HG02623 (cell line): ENCODE results near the gene RUNX3.

ENCODE experiments used
- ATAC-seq: cut with Tn5 transposase; IDR thresholded peaks from one replicate; pipeline ENCODE4 v1.9.1; 2021; ENCODE audit warnings: moderate library complexity; ENCODE audit not compliant: unreplicated experiment

RUNX3 gene

DNA sequence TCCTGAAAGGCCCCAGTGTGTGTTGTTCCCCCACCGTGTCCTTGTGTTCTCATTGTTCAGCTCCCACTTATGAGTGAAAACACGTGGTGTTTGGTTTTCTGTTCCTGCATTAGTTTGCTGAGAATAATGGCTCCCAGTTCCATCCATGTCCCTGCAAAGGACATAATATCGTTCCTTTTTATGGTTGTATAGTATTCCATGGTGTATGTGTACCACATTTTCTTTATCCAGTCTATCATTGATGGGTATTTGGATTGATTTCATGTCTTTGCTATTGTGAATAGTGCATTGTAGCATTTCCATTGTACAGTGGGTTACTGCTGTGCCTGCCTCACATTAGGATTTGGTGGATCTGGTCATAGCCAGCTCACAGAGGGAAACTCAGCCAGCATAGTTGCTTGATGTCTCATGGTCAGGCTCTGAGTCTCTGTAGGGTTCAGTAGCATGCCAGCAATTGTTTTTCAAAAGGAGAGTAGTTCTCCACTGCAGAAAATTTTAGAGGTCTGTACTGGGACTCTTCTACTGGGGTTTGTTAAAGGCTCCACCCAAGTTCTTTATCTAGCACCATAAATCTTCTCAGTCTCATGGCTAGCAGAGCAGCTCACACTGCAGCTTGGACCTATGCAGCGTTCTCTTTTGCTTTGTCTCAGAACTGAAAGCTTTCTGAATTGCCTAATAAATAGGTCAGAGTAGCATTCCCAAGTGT is 41.0 kb downstream of the RUNX3 start:
- no peak for ATAC-seq

DNA sequence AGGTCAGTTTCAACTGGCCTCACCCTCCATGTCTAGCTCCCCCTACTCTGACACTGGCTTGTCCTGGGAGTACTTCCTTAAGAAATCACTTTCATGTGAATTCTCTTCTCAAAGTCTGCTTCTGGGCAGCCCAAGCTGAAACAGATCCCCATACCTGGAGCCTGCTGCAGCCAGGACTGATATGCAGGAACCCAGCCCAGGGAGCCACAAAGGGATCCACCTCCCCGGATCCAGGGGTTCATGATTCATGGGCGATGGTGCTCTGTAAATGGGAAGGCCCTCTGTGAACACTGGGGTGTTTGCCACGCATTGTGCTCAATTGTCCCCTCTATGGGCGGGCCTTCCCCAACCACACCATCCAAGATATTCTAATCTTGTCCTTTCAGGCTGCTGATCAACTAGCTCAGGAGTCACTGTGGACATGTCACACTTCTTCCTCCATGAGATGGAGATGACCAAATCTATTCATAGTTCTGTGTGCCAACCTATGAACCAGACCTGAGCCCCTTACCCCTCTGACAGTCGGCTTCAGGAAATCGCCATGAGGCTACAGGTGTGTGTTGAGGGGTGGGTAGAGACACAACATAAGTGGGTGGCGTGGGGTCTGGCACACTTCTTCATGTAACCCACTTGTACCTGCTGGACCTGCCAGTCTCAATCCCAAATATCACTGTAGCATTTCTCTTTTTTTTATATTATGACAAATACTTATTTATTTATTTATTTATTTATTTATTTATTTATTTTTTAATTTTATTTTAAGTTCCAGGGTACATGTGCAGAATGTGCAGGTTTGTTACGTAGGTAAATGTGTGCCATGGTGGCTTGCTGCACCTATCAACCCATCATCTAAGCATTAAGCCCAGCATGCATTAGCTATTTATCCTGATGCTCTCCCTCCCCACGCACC is 41.8 kb downstream of the RUNX3 start:
- ATAC-seq: no peak

DNA sequence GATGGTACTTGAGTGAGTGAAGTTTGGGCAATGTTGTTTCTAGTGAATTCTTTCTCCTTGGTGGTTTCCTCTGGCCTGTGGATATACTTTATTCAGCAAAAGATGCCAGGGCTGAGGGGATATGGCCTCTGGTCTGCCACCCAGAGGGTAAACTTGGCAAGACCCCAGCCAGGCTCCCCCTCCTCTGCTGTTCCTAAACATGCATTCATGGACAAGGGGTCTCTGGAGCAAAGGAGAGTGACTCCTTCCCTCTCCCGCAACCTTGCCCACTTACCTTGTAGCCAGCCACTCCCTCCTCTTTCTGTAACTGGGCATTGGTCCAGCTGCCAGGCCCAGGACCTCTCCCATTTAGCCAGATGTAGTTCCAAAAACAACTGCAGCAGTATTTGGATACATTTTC is 43.8 kb downstream of the RUNX3 start:
- no peak for ATAC-seq

- ATAC-seq: no peak
Measured at GRCh38 chr1:24884751-24885150, 45.3 kb downstream of the RUNX3 start.

GRCh38 chr1:24881034-24881433 is 49.0 kb downstream of the RUNX3 start:
- ATAC-seq: no peak

GRCh38 chr1:24878775-24879742 is 51.0 kb downstream of the RUNX3 start:
- no peak for ATAC-seq

- ATAC-seq: no peak
Measured at GRCh38 chr1:24878045-24878444, 52.0 kb downstream of the RUNX3 start.

- no peak for ATAC-seq
Measured at GRCh38 chr1:24875991-24876506, 54.0 kb downstream of the RUNX3 start.

DNA sequence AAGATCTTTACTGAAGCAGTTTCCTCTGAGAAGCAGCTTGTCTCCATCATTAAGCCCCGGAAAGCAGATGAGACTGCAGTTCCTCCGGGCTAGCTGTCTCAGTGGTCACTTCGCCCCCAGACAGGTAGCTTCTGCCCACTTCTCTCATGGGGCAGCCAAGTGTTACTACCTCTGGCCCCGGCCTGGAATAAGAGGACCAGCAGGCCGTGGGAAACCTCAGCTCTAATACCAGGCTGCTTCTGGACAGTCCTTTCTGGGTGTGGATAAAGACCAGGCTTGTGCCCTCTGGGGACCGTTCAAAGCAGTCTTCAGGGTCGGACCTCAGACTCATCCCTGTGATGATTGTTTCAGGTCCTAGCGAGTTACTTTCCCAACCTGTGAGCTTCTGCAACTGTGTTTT is 54.8 kb downstream of the RUNX3 start:
- ATAC-seq: no peak

- no peak for ATAC-seq
Measured at GRCh38 chr1:24874611-24875234, 55.4 kb downstream of the RUNX3 start.

DNA sequence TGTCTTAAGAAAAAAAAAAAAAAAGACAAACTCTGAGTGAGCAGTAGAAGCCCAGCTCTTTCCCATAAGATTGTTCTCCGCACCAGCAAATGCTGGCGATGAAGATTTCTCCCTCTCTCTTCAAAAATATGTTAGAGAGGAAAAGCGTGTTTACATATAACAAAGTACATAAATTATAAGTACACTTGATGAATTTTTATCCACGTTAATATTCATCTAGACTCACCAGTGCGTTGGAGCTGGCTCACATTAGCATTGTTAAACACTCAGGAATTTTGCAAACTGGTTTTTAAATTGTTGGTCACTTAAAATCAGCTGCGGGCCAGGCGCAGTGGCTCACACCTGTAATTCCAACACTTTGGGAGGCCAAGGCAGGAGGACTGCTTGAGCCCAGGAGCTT is 56.0 kb downstream of the RUNX3 start:
- ATAC-seq: no peak

GRCh38 chr1:24873148-24873547 is 56.9 kb downstream of the RUNX3 start:
- no peak for ATAC-seq

DNA sequence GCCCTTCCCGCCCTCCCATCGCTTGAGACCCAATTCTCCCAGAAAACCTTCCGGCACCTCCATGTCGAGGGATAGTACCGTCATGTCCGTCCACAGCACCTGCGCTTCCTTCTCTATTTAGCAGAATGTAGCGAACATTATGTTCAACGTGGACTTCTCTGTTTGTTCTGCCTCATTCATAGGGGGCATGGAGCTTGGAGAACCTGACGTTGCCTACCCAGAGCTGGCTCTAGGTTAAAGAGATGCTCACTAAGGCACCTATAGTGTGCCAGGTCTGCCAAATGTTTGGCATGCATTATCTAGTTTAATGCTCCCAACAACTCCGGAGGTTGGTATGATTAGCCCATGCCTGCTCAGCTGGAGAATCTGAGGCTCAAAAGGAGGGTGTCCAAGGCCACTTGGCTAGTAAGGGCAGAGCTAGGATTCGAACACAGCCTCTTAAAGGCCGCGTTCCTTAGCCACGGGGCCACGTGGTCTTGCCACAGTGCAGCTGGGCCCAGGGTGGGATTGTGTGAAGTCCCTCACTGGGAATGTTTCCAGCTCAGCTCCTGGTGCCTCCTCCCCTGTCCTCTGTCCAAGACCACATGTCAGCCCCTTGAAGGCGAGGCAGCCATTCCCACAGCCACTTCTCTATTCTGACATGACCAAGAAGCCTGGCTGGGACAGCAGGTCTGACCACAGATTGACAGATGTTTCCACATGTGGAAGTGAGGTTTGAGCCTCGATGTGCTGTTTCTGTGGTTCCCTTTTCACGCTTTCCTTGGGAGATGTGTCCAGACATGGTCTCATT is 57.8 kb downstream of the RUNX3 start:
- ATAC-seq: no peak

- ATAC-seq: no peak
Measured at GRCh38 chr1:24871306-24871901, 58.7 kb downstream of the RUNX3 start.

DNA sequence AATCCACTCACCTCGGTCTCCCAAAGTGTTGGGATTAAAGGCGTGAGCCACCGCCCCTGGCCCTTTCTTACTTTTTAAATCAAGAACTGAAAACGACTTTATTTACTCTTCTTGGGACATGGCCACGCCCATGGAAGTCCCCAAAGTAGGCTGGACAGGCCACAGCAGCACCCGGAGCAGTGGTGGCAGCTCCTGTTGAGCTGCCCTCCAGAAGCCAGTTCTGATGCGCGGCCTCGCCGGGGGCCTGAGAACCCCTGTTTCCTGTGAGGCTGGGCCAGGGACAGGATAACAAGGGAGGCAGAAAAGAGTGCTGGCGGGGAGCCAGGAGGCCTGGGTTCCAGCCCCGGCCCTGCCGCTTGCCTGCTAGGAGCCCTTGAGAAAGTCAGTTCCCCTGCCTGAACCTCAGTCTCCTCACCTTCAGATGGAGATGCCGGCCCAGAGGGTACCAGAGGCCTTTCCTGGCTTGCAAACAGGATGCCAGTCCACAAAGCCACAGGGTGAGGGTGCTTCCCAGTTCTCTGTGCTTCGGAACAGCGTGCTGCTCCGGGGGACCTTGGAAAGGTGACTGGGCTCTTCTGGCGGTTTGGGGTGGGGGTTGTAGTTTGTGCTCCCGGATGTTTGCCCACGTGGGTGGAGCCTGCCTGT is 59.4 kb downstream of the RUNX3 start:
- ATAC-seq: no peak

GRCh38 chr1:24868016-24868875 is 61.8 kb downstream of the RUNX3 start:
- no peak for ATAC-seq

GRCh38 chr1:24867084-24867870 is 62.8 kb downstream of the RUNX3 start:
- ATAC-seq: no peak
